GM19468 (cell line): Measurements from ENCODE around the gene ALK.

Experiments
- ATAC-seq: cut with Tn5 transposase; IDR thresholded peaks from one replicate; pipeline ENCODE4 v1.9.1; 2021; ENCODE audit warnings: mild to moderate bottlenecking, moderate library complexity, moderate number of reproducible peaks; ENCODE audit not compliant: unreplicated experiment; ENCODE audit errors: extremely low read depth

Gene ALK

DNA sequence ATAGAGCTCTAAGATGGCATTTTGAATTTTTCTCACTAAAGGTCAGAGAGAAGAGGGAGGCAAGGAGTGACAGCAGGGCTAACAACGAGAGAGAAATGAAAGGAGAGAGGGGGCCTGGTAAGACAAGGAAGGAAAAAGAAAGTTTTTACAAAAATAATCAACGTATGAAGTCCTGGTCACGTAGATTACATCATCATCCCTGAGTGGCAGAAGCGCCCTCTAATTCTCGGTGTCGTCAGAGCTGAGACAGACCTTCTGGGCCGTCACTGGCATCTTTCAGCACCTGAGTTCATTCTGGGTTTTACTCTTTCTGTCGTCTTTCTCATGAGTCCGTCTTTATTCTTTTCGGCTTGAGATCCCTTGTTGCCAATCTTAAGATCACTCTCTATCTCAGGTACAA, 329.8 kb downstream of the ALK start:
- ATAC-seq: no peak

GRCh38 chr2:29590211-29590610, 331.2 kb downstream of the ALK start:
- no peak for ATAC-seq

- ATAC-seq: no peak
Measured at GRCh38 chr2:29589440-29590103, 331.8 kb downstream of the ALK start.

GRCh38 chr2:29587402-29588190, 333.8 kb downstream of the ALK start:
- ATAC-seq: no peak

DNA sequence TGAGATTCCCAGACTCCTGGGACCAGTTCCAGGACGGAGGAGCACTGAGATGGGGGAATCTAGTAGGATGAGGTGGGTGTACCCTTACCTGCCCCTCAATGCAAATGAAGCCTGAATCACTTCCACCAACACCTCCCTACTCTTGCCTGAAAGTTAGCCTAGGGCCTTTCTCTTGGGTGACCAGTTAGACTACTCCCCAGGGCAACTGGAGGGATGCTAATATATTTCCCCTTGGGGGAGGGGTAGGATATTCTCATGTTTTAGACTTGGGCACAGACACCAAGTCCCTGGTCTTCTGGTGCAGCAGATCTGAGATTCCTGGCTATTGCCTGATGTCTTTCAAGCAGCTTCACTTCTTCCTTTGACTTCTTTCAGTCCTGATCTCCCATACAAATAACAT, 334.5 kb downstream of the ALK start:
- ATAC-seq: no peak

GRCh38 chr2:29583548-29584156, 337.7 kb downstream of the ALK start:
- ATAC-seq: no peak

- ATAC-seq: no peak
Measured at GRCh38 chr2:29583104-29583503, 338.3 kb downstream of the ALK start.

DNA sequence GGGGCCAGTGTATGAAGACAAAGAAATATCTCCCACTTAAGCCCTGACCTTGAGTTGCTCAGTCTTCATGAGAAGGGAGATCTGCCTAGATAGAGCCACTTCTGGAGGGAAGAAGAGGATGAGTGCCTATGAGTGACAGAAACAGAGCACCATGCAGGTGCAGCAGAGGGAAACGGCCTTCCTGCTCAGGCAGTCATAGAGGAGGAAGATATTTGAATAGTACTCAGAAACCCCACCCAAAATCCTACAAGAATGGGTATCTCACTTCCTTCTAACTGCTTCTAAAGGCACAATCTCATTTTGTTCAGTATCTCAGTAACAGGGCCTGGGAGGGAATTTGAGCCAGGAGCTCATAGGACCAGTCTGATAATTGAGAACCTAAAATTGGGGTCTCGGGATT, 339.3 kb downstream of the ALK start:
- no peak for ATAC-seq

GRCh38 chr2:29580223-29580622, 341.2 kb downstream of the ALK start:
- ATAC-seq: no peak

DNA sequence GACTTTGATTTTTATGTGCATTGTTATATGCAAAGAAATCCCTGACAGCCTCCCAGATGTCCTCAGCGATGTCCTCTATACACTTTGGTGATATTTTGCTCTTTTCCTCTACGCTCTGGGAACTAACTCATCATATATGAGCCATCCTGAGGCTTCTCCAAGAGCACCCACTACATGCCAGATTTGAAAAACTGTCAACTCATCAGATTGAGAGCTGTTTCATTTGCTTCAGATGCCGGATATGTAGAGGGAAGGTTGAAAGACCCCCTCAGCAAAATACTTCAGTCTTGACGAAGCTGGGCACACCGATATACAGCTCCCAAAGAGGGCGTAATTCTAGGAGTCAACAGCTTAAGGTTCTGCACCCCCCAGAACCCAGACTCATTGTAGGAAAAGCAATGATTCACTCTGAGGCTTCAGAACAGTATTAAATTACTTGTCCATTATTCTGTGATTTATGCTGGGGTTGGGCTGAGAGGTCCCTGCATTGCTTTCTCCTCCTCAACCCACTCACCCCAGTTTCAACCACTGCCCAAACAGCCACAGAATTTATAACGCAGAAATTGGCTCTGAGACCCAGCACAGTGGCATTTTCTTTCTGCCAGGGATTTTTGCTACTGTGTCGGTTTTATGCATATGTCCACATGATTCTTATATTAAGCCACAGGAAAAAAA, 341.8 kb downstream of the ALK start:
- no peak for ATAC-seq

DNA sequence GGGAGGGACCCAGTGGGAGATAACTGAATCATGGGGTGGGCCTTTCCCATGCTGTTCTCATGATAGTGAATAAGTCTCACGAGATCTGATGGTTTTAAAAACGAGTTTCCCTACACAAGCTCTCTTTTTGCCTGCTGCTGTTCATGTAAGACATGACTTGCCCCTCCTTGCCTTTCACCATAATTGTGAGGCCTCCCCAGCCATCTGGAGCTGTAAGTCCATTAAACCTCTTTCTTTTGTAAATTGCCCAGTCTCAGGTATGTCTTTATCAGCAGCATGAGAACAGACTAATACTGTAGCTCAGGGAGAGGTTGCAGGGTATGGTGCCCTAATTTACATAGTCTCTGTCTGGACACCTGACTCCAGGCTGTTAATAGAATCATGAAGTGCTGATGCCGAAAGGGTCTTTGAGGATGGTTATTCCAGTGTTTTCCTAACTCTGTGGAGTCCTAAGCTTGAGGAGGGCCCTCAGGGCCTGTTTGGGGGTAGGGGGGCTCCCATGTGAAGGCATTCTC, 343.2 kb downstream of the ALK start:
- ATAC-seq: no peak

GRCh38 chr2:29576231-29576630, 345.2 kb downstream of the ALK start:
- ATAC-seq: no peak

DNA sequence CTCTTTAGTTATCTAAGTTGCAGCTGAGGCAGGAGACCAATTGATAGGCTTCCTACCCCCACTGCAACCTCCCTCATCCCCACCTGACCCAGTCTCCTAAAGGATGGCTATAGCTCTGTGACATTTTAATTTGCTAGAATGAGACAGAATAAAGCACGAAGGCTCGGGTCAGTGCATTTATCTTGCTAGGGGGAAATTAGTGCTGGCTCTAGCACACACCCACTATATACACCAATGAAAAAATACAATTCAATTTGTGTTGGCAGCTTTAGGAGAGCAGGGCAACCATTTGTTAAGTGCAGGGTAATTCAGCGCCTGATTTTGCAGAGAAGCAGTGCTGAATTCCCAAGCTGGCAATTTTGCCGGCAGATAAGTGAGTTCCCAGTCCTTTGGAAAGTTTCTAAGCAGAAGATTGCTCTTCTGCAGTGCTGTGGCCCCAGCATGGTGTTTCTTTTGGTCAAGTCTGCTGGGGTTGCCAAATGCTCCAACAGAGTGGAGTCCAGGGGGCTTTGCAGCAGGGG, 346.0 kb downstream of the ALK start:
- ATAC-seq: no peak

DNA sequence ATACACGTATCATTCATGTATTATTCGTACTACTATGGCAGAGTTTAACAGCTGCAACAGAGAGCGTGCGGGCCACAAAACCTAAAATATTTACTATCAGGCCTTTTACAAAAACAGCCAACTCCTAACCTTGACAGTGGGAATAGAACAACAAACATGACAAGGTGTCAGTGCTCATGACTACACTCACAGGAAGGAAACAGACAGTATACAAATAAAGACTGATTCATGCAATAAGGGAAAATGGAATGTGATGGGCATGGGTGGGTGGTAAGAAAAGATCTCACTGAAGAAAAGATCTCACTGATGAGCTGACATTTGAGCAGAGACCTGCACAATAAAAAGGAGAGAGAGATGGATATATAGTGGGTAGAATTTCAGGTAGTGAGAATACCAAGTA, 347.8 kb downstream of the ALK start:
- ATAC-seq: no peak

DNA sequence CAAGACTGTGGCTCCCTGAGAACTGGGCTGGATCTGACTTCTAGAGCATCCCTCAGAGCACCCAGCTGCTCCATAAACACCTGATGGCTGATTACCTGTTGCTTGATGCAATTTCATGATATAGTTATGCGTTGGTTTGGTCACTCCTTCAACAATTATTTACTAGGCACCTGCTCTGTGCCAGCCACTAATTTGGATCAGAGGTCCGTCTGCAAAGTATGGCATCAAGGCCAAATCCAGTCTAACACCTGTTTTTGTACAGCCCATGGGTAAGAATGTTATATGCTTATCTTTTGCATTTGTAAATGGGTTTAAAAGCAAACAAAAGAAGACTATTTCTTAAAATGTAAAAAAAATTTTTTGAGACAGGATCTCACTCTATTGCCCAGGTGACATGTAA, 348.2 kb downstream of the ALK start:
- no peak for ATAC-seq

GRCh38 chr2:29570539-29570938, 350.8 kb downstream of the ALK start:
- no peak for ATAC-seq

GRCh38 chr2:29567906-29568520, 353.4 kb downstream of the ALK start:
- ATAC-seq: no peak

DNA sequence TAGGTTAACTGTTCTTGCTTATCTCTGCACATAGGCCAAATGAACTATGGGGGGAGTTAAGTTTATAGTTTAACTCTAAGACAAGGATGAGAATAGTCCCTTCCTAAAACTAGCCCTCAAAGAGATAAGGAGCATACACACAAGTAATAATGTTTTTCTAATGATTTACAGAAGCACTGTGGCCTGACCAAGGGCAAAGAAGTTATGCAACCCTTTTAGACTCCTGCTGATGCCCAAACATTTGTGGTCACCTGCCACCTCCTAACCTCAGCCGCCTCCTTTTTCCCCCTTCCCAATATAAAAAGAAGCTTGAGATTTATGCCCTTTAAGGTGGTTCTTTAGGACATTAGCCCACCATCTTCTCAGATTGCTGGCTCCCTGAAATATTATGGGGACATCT, 357.7 kb downstream of the ALK start:
- no peak for ATAC-seq

- no peak for ATAC-seq
Measured at GRCh38 chr2:29562896-29563295, 358.5 kb downstream of the ALK start.

- no peak for ATAC-seq
Measured at GRCh38 chr2:29562319-29562718, 359.1 kb downstream of the ALK start.
